Right lobe of liver (tissue), 4 donors: ENCODE measurements around the gene RHBDD1.

ENCODE experiments used
- CTCF ChIP-seq, 4 donors: fragments of 200-600 bp in 3 of 4; fragments of 450-650 bp in 1 of 4; IDR thresholded peaks; one replicate each; pipeline versions ENCODE4 v1.5.1 to v1.8.0; 2016 to 2022; ENCODE audit warnings: antibody characterized with exemption in 4 of 4, mild to moderate bottlenecking in 2 of 4
- POLR2A ChIP-seq: fragments of 450-650 bp; IDR thresholded peaks from one replicate; pipeline ENCODE4 v1.6.1; 2017; ENCODE audit warnings: antibody characterized with exemption, mild to moderate bottlenecking
- donor health status: DM: no; HTN: no; CAD: no.
- donor health status: DM: no; HTN: no; CAD: no.
- donor health status: DM: no; HTN: yes; CAD: no.

- no peak for TF ChIP-seq CTCF (IDR thresholded peaks at IDR 0.05)
- no peak for TF ChIP-seq POLR2A
These were observed 73.3 kb downstream of the RHBDD1 start for GRCh38 chr2:226909126-226909525.
